ENCODE results near the gene DNPH1. TPM values are rescaled to one million over a fixed set of nuclear protein-coding genes. Genes with fewer than 3 reads are reported as not detected.

The DNPH1 gene
- total RNA-seq, 1 experiment from 2014 or later: 47.0 TPM

GRCh38 chr6:43261198-43261597 is 31.9 kb upstream of the DNPH1 start:
- peaks cover 10 to 16% of the 10 kb centered on the region in 2 experiments for H3K4me1 Mint-ChIP-seq
- Histone ChIP-seq H3K27me3 (ENCODE audit: insufficient read depth, low read length) (no peaks in the 10 kb centered on the region), H3K56ac (ENCODE audit: insufficient read length, low read depth, low read length) (no peak overlapping the region), H3K27ac (ENCODE audit: insufficient read length, low read depth, low read length) (no peak overlapping the region), H3K23me2 (ENCODE audit: insufficient read length, low read depth, low read length, poor library complexity, severe bottlenecking) (no peaks in the 10 kb centered on the region), H2BK120ac (ENCODE audit: low read depth, low read length, poor library complexity, severe bottlenecking) (no peak overlapping the region), H2AFZ (ENCODE audit: low read length) (no peak overlapping the region), H3K4ac (ENCODE audit: low read depth, low read length) (no peak overlapping the region), H2BK12ac (ENCODE audit: insufficient read length, low read depth, low read length) (no peak overlapping the region), H2AK5ac (ENCODE audit: insufficient read length, low read length) (no peak overlapping the region), H4K8ac (replicated peaks; ENCODE audit: insufficient read length, low read depth, low read length) (no peak overlapping the region), H3T11ph (ENCODE audit: low read length) (no peak overlapping the region), H3K23ac (ENCODE audit: insufficient read length, low read depth, low read length) (no peak overlapping the region), H2BK20ac (ENCODE audit: low read depth, low read length, poor library complexity, severe bottlenecking) (no peak overlapping the region), H3K9ac (ENCODE audit: extremely low read depth, insufficient read length, low read length) (no peak overlapping the region), H4K91ac (ENCODE audit: insufficient read length, low read depth, low read length) (no peak overlapping the region), H3K79me1 (ENCODE audit: insufficient read depth, low read depth, low read length, poor library complexity, severe bottlenecking) (no peaks in the 10 kb centered on the region), H4K5ac (ENCODE audit: insufficient read length, low read depth, low read length) (no peak overlapping the region), H2BK15ac (ENCODE audit: low read depth, low read length) (no peak overlapping the region), H3K79me2 (ENCODE audit: insufficient read depth, low read length) (no peaks in the 10 kb centered on the region), H2BK5ac (ENCODE audit: insufficient read length, low read length) (no peak overlapping the region), H3K4me1 (ENCODE audit: insufficient read depth, low read length) (no peaks in the 10 kb centered on the region), H3K9me3 (ENCODE audit: control insufficient read depth, low read depth, low read length) (no peaks in the 10 kb centered on the region), H4K20me1 (ENCODE audit: control insufficient read depth, insufficient read depth, insufficient read length) (no peaks in the 10 kb centered on the region), H3K18ac (ENCODE audit: insufficient read length, low read depth, low read length) (no peak overlapping the region), H3K14ac (ENCODE audit: insufficient read depth, low read length) (no peak overlapping the region), H3K4me2 (ENCODE audit: insufficient read depth, insufficient read length, low read length) (no peak overlapping the region)
- H3K36me3 Mint-ChIP-seq (ENCODE audit: insufficient read depth in 1 of 3, low read depth in 3 of 3): no peaks in the 10 kb centered on the region; a peak in 1 of 7 replicates
- H3K27ac Mint-ChIP-seq: no peak overlapping the region
- DNase-seq: no peak
- H3K4me3 Mint-ChIP-seq: no peak overlapping the region
- no peaks in the 10 kb centered on the region; a peak in 1 of 5 replicates for H3K9me3 Mint-ChIP-seq
- H3K27me3 Mint-ChIP-seq (ENCODE audit: low read depth): peaks cover 1% of the 10 kb centered on the region; the same call in 1 of the 2 replicates
- no peak for TF ChIP-seq CTCF (conservative IDR thresholded peaks at IDR 0.05)
- WGBS (ENCODE audit: extremely low coverage, insufficient read length, low lambda C conversion rate): no CpG with 5 or more reads among the region's 5 CpGs
